Adrenal gland (tissue), 12 donors: Measurements from ENCODE around the gene SSTR4. TPM values are rescaled to one million over a fixed set of nuclear protein-coding genes. Genes with fewer than 3 reads are reported as not detected.

Source experiments
- DNase-seq, 7 donors: peaks; one replicate each; pipeline ENCODE4 v3.0.0-alpha.2; 2019 to 2020
- H3K27ac ChIP-seq, 5 donors: fragments of 200-600 bp; sonication (generic) in 4 of 5; 1 replicate in 3 of 5; 2 replicates in 2 of 5; pipeline versions ENCODE4 v1.5.1 to v1.8.0; 2016 to 2020; ENCODE audit warnings: mild to moderate bottlenecking in 1 of 5
- H3K27me3 ChIP-seq: fragments of 200-600 bp; 2 replicates; pipeline ENCODE4 v1.8.0; 2021
- H3K36me3 ChIP-seq, 2 donors: fragments of 200-600 bp; replicated peaks in 1 of 2; 1 replicate in 1 of 2; 2 replicates in 1 of 2; pipeline versions ENCODE4 v1.5.1 to v1.8.0; 2018 to 2022
- H3K4me1 ChIP-seq, 2 donors: fragments of 200-600 bp; replicated peaks in 1 of 2; 1 replicate in 1 of 2; 2 replicates in 1 of 2; pipeline versions ENCODE4 v1.5.1 to v1.8.0; 2018 to 2021
- H3K4me3 ChIP-seq, 4 donors: fragments of 200-600 bp; sonication (generic) in 3 of 4; one replicate each; pipeline ENCODE4 v1.5.1; 2016 to 2018
- H3K9me3 ChIP-seq, 3 donors: fragments of 200-600 bp; sonication (generic) in 1 of 3; replicated peaks in 1 of 3; 1 replicate in 2 of 3; 2 replicates in 1 of 3; pipeline versions ENCODE4 v1.5.1 to v1.8.0; 2016 to 2021
- POLR2A ChIP-seq, 2 donors: fragments of 450-650 bp; IDR thresholded peaks; one replicate each; pipeline ENCODE4 v1.6.1; 2017; ENCODE audit warnings: antibody characterized with exemption in 2 of 2, mild to moderate bottlenecking in 2 of 2, moderate library complexity in 1 of 2
- WGBS, 4 donors: extraction: QIAGEN DNeasy Blood & Tissue Kit in 2 of 4; methylation state at CpG; one replicate each; pipeline versions ENCODE4 v1.1.5 to v1.1.7; 2013 to 2017; 5-methylcytosine and 5-hydroxymethylcytosine counted together
- intact Hi-C, 2 donors: fragments of 100-400 bp; cut with DNase I; formaldehyde crosslinking; loops; one replicate each; pipeline versions ENCODE4 v1.14.1 to v1.15.0; 2022 to 2023
- polyA plus RNA-seq, 3 donors: library from polyadenylated mRNA; stranded (reverse); fragments of 200-250 nt in 2 of 3; fragments of 350-450 nt in 1 of 3; fragmentation: Illumina TruSeq in 1 of 3; extraction: RNeasy Lipid Tissue Mini Kit (QIAGEN cat#74804) in 1 of 3; gene quantifications; one replicate each; pipeline ENCODE4 v1.2.3, GENCODE V29; 2013 to 2014
- total RNA-seq, 9 donors: library from RNA; depleted of rRNA in 4 of 9; stranded (reverse); fragments of >200 nt in 4 of 9; fragments of 120-200 nt in 1 of 9; fragmentation: NEBNext Ultra II Directional in 1 of 9; extraction: Animal tissue kit (Norgen Biotek cat#: 25700) in 1 of 9; gene quantifications; one replicate each; pipeline versions ENCODE4 v1.1.0 to v1.2.4, GENCODE V29; 2013 to 2023
- TF ChIP-seq, protein P1 (sequence below), 6 experiments: fragments of 450-650 bp in 4 of 6; fragments of 200-600 bp in 2 of 6; sonication (generic) in 1 of 6; IDR thresholded peaks; 1 replicate in 5 of 6; 2 replicates in 1 of 6; pipeline versions ENCODE4 v1.5.1 to v1.8.0; 2016 to 2021; ENCODE audit warnings: antibody characterized with exemption in 6 of 6, mild to moderate bottlenecking in 2 of 6, moderate library complexity in 1 of 6
- donor health status: healthy with polysubstance abuse.
- donor health status: Bipolar disorder and iron deficiency.
- donor health status: DM: yes; HTN: yes; CAD: no.
- donor health status: DM: no; HTN: no; CAD: no.
- donor health status: DM: no; HTN: no; CAD: no.
- donor health status: DM: yes; HTN: yes; CAD: no.

The SSTR4 gene
- total and polyA plus RNA-seq, 12 donors, result not detected

DNA sequence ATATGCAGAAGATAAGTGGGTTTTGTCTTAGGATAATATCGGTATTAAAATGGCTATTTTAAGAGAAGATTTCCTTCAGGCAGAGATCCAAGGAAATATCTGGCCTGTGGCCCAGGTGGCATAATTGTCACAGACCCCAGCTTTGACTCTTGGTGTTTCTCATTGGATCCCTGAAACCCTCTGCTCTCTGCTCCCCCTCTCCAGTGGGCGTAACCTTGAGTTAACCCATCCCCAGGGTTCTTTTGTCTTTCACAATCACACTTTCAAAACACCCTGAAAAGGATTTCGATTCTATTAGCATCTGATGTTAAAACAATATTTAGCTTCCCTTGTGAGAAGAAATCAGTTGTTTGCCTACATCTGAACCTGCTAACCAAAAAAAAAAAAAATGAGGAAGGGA is 7.2 kb downstream of the SSTR4 start:
- Histone ChIP-seq H3K4me1 (peaks cover 0 to 19% of the 10 kb centered on the region in 2 donors), H3K4me3 (no peak overlapping the region), H3K36me3 (no peaks in the 10 kb centered on the region), H3K27ac (no peak overlapping the region), H3K27me3 (peaks cover 27% of the 10 kb centered on the region), H3K9me3 (no peaks in the 10 kb centered on the region)
- TF ChIP-seq, protein P1, sequence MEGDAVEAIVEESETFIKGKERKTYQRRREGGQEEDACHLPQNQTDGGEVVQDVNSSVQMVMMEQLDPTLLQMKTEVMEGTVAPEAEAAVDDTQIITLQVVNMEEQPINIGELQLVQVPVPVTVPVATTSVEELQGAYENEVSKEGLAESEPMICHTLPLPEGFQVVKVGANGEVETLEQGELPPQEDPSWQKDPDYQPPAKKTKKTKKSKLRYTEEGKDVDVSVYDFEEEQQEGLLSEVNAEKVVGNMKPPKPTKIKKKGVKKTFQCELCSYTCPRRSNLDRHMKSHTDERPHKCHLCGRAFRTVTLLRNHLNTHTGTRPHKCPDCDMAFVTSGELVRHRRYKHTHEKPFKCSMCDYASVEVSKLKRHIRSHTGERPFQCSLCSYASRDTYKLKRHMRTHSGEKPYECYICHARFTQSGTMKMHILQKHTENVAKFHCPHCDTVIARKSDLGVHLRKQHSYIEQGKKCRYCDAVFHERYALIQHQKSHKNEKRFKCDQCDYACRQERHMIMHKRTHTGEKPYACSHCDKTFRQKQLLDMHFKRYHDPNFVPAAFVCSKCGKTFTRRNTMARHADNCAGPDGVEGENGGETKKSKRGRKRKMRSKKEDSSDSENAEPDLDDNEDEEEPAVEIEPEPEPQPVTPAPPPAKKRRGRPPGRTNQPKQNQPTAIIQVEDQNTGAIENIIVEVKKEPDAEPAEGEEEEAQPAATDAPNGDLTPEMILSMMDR (IDR thresholded peaks at IDR 0.05), result no peak
- TF ChIP-seq POLR2A (IDR thresholded peaks at IDR 0.05), result no peak
- 35 to 52% (median 42%) methylated on average over 3 of the region's 3 CpGs for WGBS, 4 donors
- intact Hi-C loops, result no loop called here
- DNase-seq, result peak in 1 of 7 donors; percentile 49

DNA sequence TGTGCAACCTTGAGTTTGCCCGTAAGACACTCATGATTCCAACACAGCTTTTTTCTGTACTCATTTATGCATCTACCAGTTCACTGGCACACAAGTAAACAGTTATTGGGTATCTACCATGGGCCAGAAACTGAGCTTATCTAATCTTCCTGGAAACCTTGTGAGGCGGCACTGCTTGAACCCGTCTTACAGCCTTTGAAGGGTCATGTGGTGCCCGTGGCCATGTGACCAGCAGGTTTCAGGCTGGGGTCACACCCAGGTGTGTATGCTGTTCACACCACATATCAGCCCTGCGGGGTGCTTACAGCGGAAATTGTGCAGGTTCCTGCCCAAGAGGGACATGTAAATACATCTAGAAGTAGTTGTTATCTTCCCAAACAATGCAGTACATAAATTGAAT is 8.3 kb downstream of the SSTR4 start:
- Histone ChIP-seq H3K27me3 (peaks cover 24% of the 10 kb centered on the region), H3K4me3 (no peak overlapping the region), H3K4me1 (peaks cover 2 to 27% of the 10 kb centered on the region in 2 donors), H3K36me3 (no peaks in the 10 kb centered on the region), H3K27ac (no peak overlapping the region), H3K9me3 (no peaks in the 10 kb centered on the region)
- peak in 1 of 7 donors; percentile 46 for DNase-seq
- intact Hi-C loops, result no loop called here
- 70 to 82% (median 80%) methylated on average over 6 of the region's 6 CpGs for whole genome bisulfite sequencing, 4 donors
- TF ChIP-seq, protein P1 (IDR thresholded peaks at IDR 0.05), result no peak
- no peak for TF ChIP-seq POLR2A (IDR thresholded peaks at IDR 0.05)

DNA sequence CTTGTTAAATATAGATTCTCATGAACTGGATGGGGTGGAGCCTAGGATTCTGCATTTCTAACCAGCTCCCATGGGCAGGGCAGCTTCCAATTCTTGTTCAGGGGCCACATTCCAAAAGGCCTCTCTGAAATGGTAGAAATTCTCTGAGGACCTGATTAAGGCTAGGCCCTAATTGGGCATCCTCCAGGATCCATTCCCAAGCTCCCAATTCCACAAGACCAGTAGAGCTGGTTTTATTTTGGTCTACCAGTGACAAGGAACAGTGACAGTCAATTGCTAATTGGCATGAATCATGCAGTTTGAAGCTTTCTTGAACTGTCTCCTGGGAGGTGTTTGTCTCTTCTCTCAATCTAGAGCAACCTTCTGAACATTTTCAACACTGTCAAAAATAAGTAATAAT is 11.3 kb downstream of the SSTR4 start:
- TF ChIP-seq, protein P1 (IDR thresholded peaks at IDR 0.05), result no peak
- no peak for TF ChIP-seq POLR2A (IDR thresholded peaks at IDR 0.05)
- no peak overlapping the region for H3K27ac ChIP-seq
- peak in 1 of 7 donors; percentile 10 for DNase-seq
- intact Hi-C loops, result no loop called here
- peak overlapping the region in 1 of 4 donors; percentile 38 for H3K4me3 ChIP-seq
- peaks cover 24 to 55% of the 10 kb centered on the region in 2 donors for H3K4me1 ChIP-seq
- no peaks in the 10 kb centered on the region for H3K36me3 ChIP-seq
- peaks cover 17% of the 10 kb centered on the region for H3K27me3 ChIP-seq
- no peaks in the 10 kb centered on the region for H3K9me3 ChIP-seq

DNA sequence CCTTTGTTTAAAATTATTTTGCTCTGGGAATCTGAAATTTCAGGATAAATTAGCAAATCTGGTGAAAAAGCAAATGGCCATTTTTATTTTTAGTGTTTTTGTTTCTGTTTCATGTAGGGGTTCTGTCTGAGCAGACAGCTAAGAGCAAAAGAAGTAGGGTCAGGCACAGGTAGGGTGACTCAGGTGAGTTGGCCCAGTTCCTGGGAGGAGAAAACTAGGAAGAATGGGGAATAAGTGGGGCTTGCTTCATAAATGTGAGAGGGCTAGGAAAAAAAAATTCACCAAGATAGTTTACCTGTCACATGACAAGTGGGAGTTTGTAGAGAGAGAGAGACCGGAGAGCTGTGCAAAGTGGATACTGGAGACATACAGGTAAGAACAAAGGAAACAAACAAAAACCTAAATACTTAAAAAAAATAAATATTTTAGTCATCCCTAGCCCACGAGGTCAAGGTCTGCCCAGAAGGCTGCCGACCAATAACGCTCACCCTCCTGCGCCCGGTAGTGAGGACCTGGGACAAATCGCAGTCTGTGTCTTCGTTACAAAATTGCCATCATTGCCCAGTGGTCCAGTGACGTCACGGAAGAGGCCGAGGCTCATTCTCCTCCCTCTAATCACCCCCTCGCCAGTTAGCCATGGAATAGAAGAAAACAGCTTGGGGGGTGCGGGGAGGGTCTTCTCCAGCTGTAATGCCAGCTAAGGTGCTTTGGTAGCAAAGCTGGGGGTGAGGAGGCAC is 12.1 kb downstream of the SSTR4 start:
- Histone ChIP-seq H3K4me1 (peaks cover 24 to 55% of the 10 kb centered on the region in 2 donors), H3K4me3 (peak overlapping the region in 2 of 4 donors; percentile 6 to 56), H3K36me3 (no peaks in the 10 kb centered on the region), H3K27ac (no peak overlapping the region), H3K27me3 (peaks cover 17% of the 10 kb centered on the region), H3K9me3 (no peaks in the 10 kb centered on the region)
- TF ChIP-seq, protein P1 (IDR thresholded peaks at IDR 0.05), result no peak
- no peak for TF ChIP-seq POLR2A (IDR thresholded peaks at IDR 0.05)
- intact Hi-C loops, result no loop called here
- WGBS, 4 donors, result 54 to 66% (median 58%) methylated on average over 10 to 13 of the region's 13 CpGs
- peak in 1 of 7 donors; percentile 15 for DNase-seq
